Spleen (tissue), 11 donors: ENCODE measurements around the gene GCHFR. TPM values are rescaled to one million over a fixed set of nuclear protein-coding genes. Genes with fewer than 3 reads are reported as not detected.
A peak's percentile ranks its signal among the peaks of the same experiment; 100 is the strongest.

Source experiments
- DNase-seq: peaks from one replicate; pipeline ENCODE4 v3.0.0-alpha.2; 2020
- H3K27ac ChIP-seq, 8 donors: fragments of 200-600 bp; sonication (generic) in 7 of 8; 1 replicate in 4 of 8; 2 replicates in 4 of 8; pipeline versions ENCODE4 v1.5.0 to v1.8.0; 2016 to 2021; ENCODE audit warnings: inconsistent platforms in 4 of 8, mild to moderate bottlenecking in 4 of 8, moderate library complexity in 1 of 8
- H3K27me3 ChIP-seq, 7 donors: fragments of 200-600 bp; sonication (generic) in 6 of 7; replicated peaks in 1 of 7; 1 replicate in 4 of 7; 2 replicates in 3 of 7; pipeline versions ENCODE4 v1.5.0 to v1.8.0; 2016 to 2021; ENCODE audit warnings: inconsistent platforms in 3 of 7, mild to moderate bottlenecking in 1 of 7
- H3K36me3 ChIP-seq, 6 donors: fragments of 200-600 bp; sonication (generic) in 5 of 6; 1 replicate in 4 of 6; 2 replicates in 2 of 6; pipeline versions ENCODE4 v1.5.0 to v1.8.0; 2016 to 2021; ENCODE audit warnings: inconsistent platforms in 2 of 6
- H3K4me1 ChIP-seq, 6 donors: fragments of 200-600 bp; sonication (generic) in 5 of 6; 1 replicate in 3 of 6; 2 replicates in 3 of 6; pipeline versions ENCODE4 v1.5.0 to v1.8.0; 2016 to 2021; ENCODE audit warnings: inconsistent platforms in 3 of 6
- H3K4me3 ChIP-seq, 8 donors: fragments of 200-600 bp; sonication (generic) in 7 of 8; 1 replicate in 4 of 8; 2 replicates in 4 of 8; pipeline versions ENCODE4 v1.5.0 to v1.8.0; 2016 to 2021; ENCODE audit warnings: inconsistent platforms in 4 of 8, mild to moderate bottlenecking in 4 of 8, moderate library complexity in 2 of 8
- H3K9me3 ChIP-seq, 8 donors: fragments of 200-600 bp; sonication (generic) in 7 of 8; 1 replicate in 4 of 8; 2 replicates in 4 of 8; pipeline versions ENCODE4 v1.5.0 to v1.8.0; 2016 to 2021; ENCODE audit warnings: inconsistent platforms in 4 of 8
- CTCF ChIP-seq, 11 experiments: fragments of 200-600 bp in 7 of 11; fragments of 450-650 bp in 4 of 11; sonication (generic) in 4 of 11; IDR thresholded peaks in 8 of 11; conservative IDR thresholded peaks in 3 of 11; 1 replicate in 7 of 11; 2 replicates in 4 of 11; pipeline versions ENCODE4 v1.4.0 to v1.8.0; 2016 to 2021; ENCODE audit warnings: antibody characterized with exemption in 11 of 11, inconsistent platforms in 4 of 11, mild to moderate bottlenecking in 1 of 11
- POLR2A ChIP-seq, 3 donors: fragments of 450-650 bp; IDR thresholded peaks; one replicate each; pipeline ENCODE4 v1.5.1; 2017; ENCODE audit warnings: antibody characterized with exemption in 3 of 3, mild to moderate bottlenecking in 1 of 3
- POLR2AphosphoS5 ChIP-seq, 3 donors: sonication (generic); formaldehyde crosslinking; IDR thresholded peaks; one replicate each; pipeline ENCODE4 v1.5.1; 2017; ENCODE audit warnings: antibody characterized with exemption in 3 of 3
- WGBS, 5 donors: extraction: QIAGEN DNeasy Blood & Tissue Kit in 3 of 5; methylation state at CpG; one replicate each; pipeline versions ENCODE4 v1.1.5 to v1.1.7; 2013 to 2018; 5-methylcytosine and 5-hydroxymethylcytosine counted together
- intact Hi-C: fragments of 100-400 bp; cut with DNase I; formaldehyde crosslinking; loops from one replicate; pipeline ENCODE4 v1.15.0; 2023; ENCODE audit warnings: low total_unique reads
- polyA plus RNA-seq, 3 donors: library from polyadenylated mRNA; stranded (reverse); fragments of 200-250 nt; gene quantifications; one replicate each; pipeline ENCODE4 v1.2.1, GENCODE V29; 2013
- total RNA-seq, 7 donors: library from RNA; depleted of rRNA in 3 of 7; stranded (reverse); fragments of >200 nt in 3 of 7; fragmentation: NEBNext Ultra II Directional in 4 of 7; extraction: Animal tissue kit (Norgen Biotek cat#: 25700) in 4 of 7; gene quantifications; one replicate each; pipeline versions ENCODE4 v1.1.0 to v1.2.1, GENCODE V29; 2016 to 2021
- donor health status: healthy with polysubstance abuse.
- donor health status: DM: no; HTN: no; CAD: no; lungs with moderate emphysema.
- donor health status: DM: no; HTN: no; CAD: no.
- donor health status: Bipolar disorder and iron deficiency.
- donor health status: healthy.
- donor health status: DM: no; HTN: no; CAD: no.
- donor health status: DM: yes; HTN: yes; CAD: no.

Gene GCHFR
- total and polyA plus RNA-seq, 10 donors: 6.1 to 38.0 (median 16.0) TPM

- Histone ChIP-seq H3K9me3 (no peaks in the 10 kb centered on the region), H3K27ac (no peak overlapping the region), H3K4me1 (peaks cover 0 to 70% (median 34%) of the 10 kb centered on the region in 6 donors), H3K4me3 (no peak overlapping the region), H3K36me3 (peaks cover 0 to 30% (median 7%) of the 10 kb centered on the region in 6 donors), H3K27me3 (no peaks in the 10 kb centered on the region)
- intact Hi-C loops: no loop called here
- WGBS, 5 donors: 83 to 93% (median 88%) methylated on average over 3 of the region's 3 CpGs
- TF ChIP-seq POLR2A (IDR thresholded peaks at IDR 0.05) (no peak), CTCF (IDR thresholded peaks at IDR 0.05 in 8 of 11, conservative IDR thresholded peaks at IDR 0.05 in 3 of 11) (no peak), POLR2AphosphoS5 (IDR thresholded peaks at IDR 0.05) (no peak)
- DNase-seq: no peak
Observed at GRCh38 chr15:40790718-40791117, 26.9 kb downstream of the GCHFR start.

- Histone ChIP-seq H3K4me3 (no peak overlapping the region), H3K36me3 (peaks cover 0 to 29% (median 7%) of the 10 kb centered on the region in 6 donors), H3K27me3 (no peaks in the 10 kb centered on the region), H3K9me3 (no peaks in the 10 kb centered on the region), H3K4me1 (peaks cover 0 to 71% (median 34%) of the 10 kb centered on the region in 6 donors), H3K27ac (no peak overlapping the region)
- TF ChIP-seq POLR2AphosphoS5 (IDR thresholded peaks at IDR 0.05): no peak
- 82 to 100% (median 93%) methylated on average over 3 of the region's 3 CpGs for WGBS, 5 donors
- no peak for DNase-seq
- intact Hi-C loops: no loop called here
Observed at GRCh38 chr15:40792394-40792793, 28.5 kb downstream of the GCHFR start.

GRCh38 chr15:40793216-40793989, 29.5 kb downstream of the GCHFR start:
- Histone ChIP-seq H3K4me3 (no peak overlapping the region), H3K9me3 (no peaks in the 10 kb centered on the region), H3K27me3 (no peaks in the 10 kb centered on the region), H3K4me1 (peaks cover 0 to 60% (median 26%) of the 10 kb centered on the region in 6 donors), H3K27ac (no peak overlapping the region), H3K36me3 (peaks cover 0 to 35% (median 10%) of the 10 kb centered on the region in 6 donors)
- 67 to 83% (median 75%) methylated on average over 9 of the region's 9 CpGs for WGBS, 5 donors
- no peak for DNase-seq
- intact Hi-C loops: no loop called here
- TF ChIP-seq CTCF (IDR thresholded peaks at IDR 0.05 in 8 of 11, conservative IDR thresholded peaks at IDR 0.05 in 3 of 11) (no peak), POLR2AphosphoS5 (IDR thresholded peaks at IDR 0.05) (no peak), POLR2A (IDR thresholded peaks at IDR 0.05) (no peak)

- no peaks in the 10 kb centered on the region for H3K27me3 ChIP-seq
- WGBS, 5 donors: 66 to 83% (median 73%) methylated on average over 2 of the region's 2 CpGs
- no peak for DNase-seq
- intact Hi-C loops: no loop called here
- peaks cover 0 to 40% (median 10%) of the 10 kb centered on the region in 6 donors for H3K36me3 ChIP-seq
- H3K9me3 ChIP-seq: no peaks in the 10 kb centered on the region
- peaks cover 0 to 40% (median 19%) of the 10 kb centered on the region in 6 donors for H3K4me1 ChIP-seq
- H3K4me3 ChIP-seq: no peak overlapping the region
- no peak for TF ChIP-seq CTCF (IDR thresholded peaks at IDR 0.05 in 8 of 11, conservative IDR thresholded peaks at IDR 0.05 in 3 of 11)
- TF ChIP-seq POLR2A (IDR thresholded peaks at IDR 0.05): no peak
- no peak for TF ChIP-seq POLR2AphosphoS5 (IDR thresholded peaks at IDR 0.05)
- peak overlapping the region in 2 of 8 donors; percentile 50 to 57 for H3K27ac ChIP-seq
Observed at GRCh38 chr15:40796041-40796440, 32.2 kb downstream of the GCHFR start.
